ENCODE results near the gene TRPM3. TPM values are rescaled to one million over a fixed set of nuclear protein-coding genes. Genes with fewer than 3 reads are reported as not detected.

TRPM3 gene
- total RNA-seq, 3 donors from 2014 or later (not counting 1 experiment from before 2014, with no cell fraction given) = not detected

GRCh38 chr9:70578720-70579119, 542.7 kb downstream of the TRPM3 start:
- H3K9me3 ChIP-seq (ENCODE audit: control insufficient read depth, insufficient read depth, low read length) = no peaks in the 10 kb centered on the region
- no peaks in the 10 kb centered on the region for H3K36me3 ChIP-seq (ENCODE audit: control insufficient read depth, insufficient read depth, low read length)
- Mint-ChIP-seq H3K4me3 (no peak overlapping the region), H3K27me3 (ENCODE audit: low read depth in 2 of 2) (peaks cover 7 to 15% of the 10 kb centered on the region in 2 donors), H3K4me1 (no peaks in the 10 kb centered on the region), H3K36me3 (no peaks in the 10 kb centered on the region), H3K27ac (no peak overlapping the region), H3K9me3 (no peaks in the 10 kb centered on the region)
- no peaks in the 10 kb centered on the region for H3K4me1 ChIP-seq (ENCODE audit: control insufficient read depth, insufficient read depth, low read length)
- no peak overlapping the region for H3K4me3 ChIP-seq (ENCODE audit: low read length)
- intact Hi-C loops (cut with micrococcal nuclease) = no loop called here
- no peak for ATAC-seq
- no peak overlapping the region for H3K27ac ChIP-seq (ENCODE audit: low read length)
- WGBS (ENCODE audit: insufficient coverage) = 91% methylated on average over 1 of the region's 1 CpG
- no peak for TF ChIP-seq CTCF (IDR thresholded peaks at IDR 0.05)
- peak in 1 of 2 donors; percentile 20 for DNase-seq
- H3K27me3 ChIP-seq (ENCODE audit: control insufficient read depth, insufficient read depth, low read length) = no peaks in the 10 kb centered on the region

GRCh38 chr9:70577671-70578070, 543.8 kb downstream of the TRPM3 start:
- Mint-ChIP-seq H3K4me3 (no peak overlapping the region), H3K27ac (no peak overlapping the region), H3K4me1 (no peaks in the 10 kb centered on the region), H3K9me3 (no peaks in the 10 kb centered on the region), H3K27me3 (ENCODE audit: low read depth in 2 of 2) (peaks cover 7 to 15% of the 10 kb centered on the region in 2 donors), H3K36me3 (no peaks in the 10 kb centered on the region)
- no peak for TF ChIP-seq CTCF (IDR thresholded peaks at IDR 0.05)
- intact Hi-C loops (cut with micrococcal nuclease) = no loop called here
- H3K4me1 ChIP-seq (ENCODE audit: control insufficient read depth, insufficient read depth, low read length) = no peaks in the 10 kb centered on the region
- ATAC-seq (no peak), DNase-seq (no peak)
- no peaks in the 10 kb centered on the region for H3K27me3 ChIP-seq (ENCODE audit: control insufficient read depth, insufficient read depth, low read length)
- no peaks in the 10 kb centered on the region for H3K36me3 ChIP-seq (ENCODE audit: control insufficient read depth, insufficient read depth, low read length)
- WGBS (ENCODE audit: insufficient coverage) = 95% methylated on average over 5 of the region's 5 CpGs
- no peak overlapping the region for H3K27ac ChIP-seq (ENCODE audit: low read length)
- no peaks in the 10 kb centered on the region for H3K9me3 ChIP-seq (ENCODE audit: control insufficient read depth, insufficient read depth, low read length)
- no peak overlapping the region for H3K4me3 ChIP-seq (ENCODE audit: low read length)

GRCh38 chr9:70576116-70576515, 545.3 kb downstream of the TRPM3 start:
- H3K27me3 ChIP-seq (ENCODE audit: control insufficient read depth, insufficient read depth, low read length) = no peaks in the 10 kb centered on the region
- 100% methylated on average over 2 of the region's 2 CpGs for WGBS (ENCODE audit: insufficient coverage)
- DNase-seq = no peak
- H3K9me3 ChIP-seq (ENCODE audit: control insufficient read depth, insufficient read depth, low read length) = no peaks in the 10 kb centered on the region
- H3K27ac Mint-ChIP-seq = no peak overlapping the region
- peaks cover 15 to 23% of the 10 kb centered on the region in 2 donors for H3K27me3 Mint-ChIP-seq (ENCODE audit: low read depth in 2 of 2)
- intact Hi-C loops (cut with micrococcal nuclease) = no loop called here
- no peaks in the 10 kb centered on the region for H3K9me3 Mint-ChIP-seq
- no peak for ATAC-seq
- H3K4me1 ChIP-seq (ENCODE audit: control insufficient read depth, insufficient read depth, low read length) = no peaks in the 10 kb centered on the region
- no peaks in the 10 kb centered on the region for H3K36me3 Mint-ChIP-seq
- H3K4me1 Mint-ChIP-seq = no peaks in the 10 kb centered on the region
- TF ChIP-seq CTCF (IDR thresholded peaks at IDR 0.05) = no peak
- no peaks in the 10 kb centered on the region for H3K36me3 ChIP-seq (ENCODE audit: control insufficient read depth, insufficient read depth, low read length)
- no peak overlapping the region for H3K27ac ChIP-seq (ENCODE audit: low read length)
- H3K4me3 Mint-ChIP-seq = no peak overlapping the region
- H3K4me3 ChIP-seq (ENCODE audit: low read length) = no peak overlapping the region

- TF ChIP-seq CTCF (IDR thresholded peaks at IDR 0.05) = no peak
- Histone ChIP-seq H3K4me3 (ENCODE audit: low read length) (no peak overlapping the region), H3K27me3 (ENCODE audit: control insufficient read depth, insufficient read depth, low read length) (no peaks in the 10 kb centered on the region), H3K4me1 (ENCODE audit: control insufficient read depth, insufficient read depth, low read length) (no peaks in the 10 kb centered on the region), H3K27ac (ENCODE audit: low read length) (no peak overlapping the region), H3K9me3 (ENCODE audit: control insufficient read depth, insufficient read depth, low read length) (no peaks in the 10 kb centered on the region), H3K36me3 (ENCODE audit: control insufficient read depth, insufficient read depth, low read length) (no peaks in the 10 kb centered on the region)
- 83% methylated on average over 2 of the region's 2 CpGs for WGBS (ENCODE audit: insufficient coverage)
- intact Hi-C loops (cut with micrococcal nuclease) = no loop called here
- Mint-ChIP-seq H3K4me3 (no peak overlapping the region), H3K4me1 (no peaks in the 10 kb centered on the region), H3K27me3 (ENCODE audit: low read depth in 2 of 2) (peaks cover 15 to 17% of the 10 kb centered on the region in 2 donors), H3K36me3 (no peaks in the 10 kb centered on the region), H3K9me3 (no peaks in the 10 kb centered on the region), H3K27ac (no peak overlapping the region)
- DNase-seq (no peak), ATAC-seq (no peak)
Observed at GRCh38 chr9:70574151-70574837, 547.1 kb downstream of the TRPM3 start.
